Prostate gland (tissue), 2 donors: Measurements from ENCODE around the gene LCORL. TPM values are rescaled to one million over a fixed set of nuclear protein-coding genes. Genes with fewer than 3 reads are reported as not detected.

Source experiments
- DNase-seq: peaks from one replicate; pipeline ENCODE4 v3.0.0-alpha.2; 2019; ENCODE audit warnings: low spot score
- H3K27ac ChIP-seq, 2 donors: fragments of 200-600 bp; sonication (generic); 2 replicates each; pipeline ENCODE4 v1.5.1; 2017 to 2019
- H3K27me3 ChIP-seq: fragments of 200-600 bp; sonication (generic); replicated peaks from 2 replicates; pipeline ENCODE4 v1.5.1; 2019; ENCODE audit not compliant: insufficient read depth
- H3K36me3 ChIP-seq, 2 donors: fragments of 200-600 bp; sonication (generic); 1 replicate in 1 of 2; 2 replicates in 1 of 2; pipeline versions ENCODE4 v1.5.1 to v1.8.1; 2017 to 2019
- H3K4me1 ChIP-seq: fragments of 200-600 bp; sonication (generic); replicated peaks from 2 replicates; pipeline ENCODE4 v1.5.1; 2019
- H3K4me3 ChIP-seq, 2 donors: fragments of 200-600 bp; sonication (generic); 2 replicates each; pipeline ENCODE4 v1.5.1; 2017 to 2019
- H3K9me3 ChIP-seq: fragments of 200-600 bp; sonication (generic); 2 replicates; pipeline ENCODE4 v1.5.1; 2017
- POLR2A ChIP-seq: fragments of 450-650 bp; IDR thresholded peaks from one replicate; pipeline ENCODE4 v1.6.1; 2016; ENCODE audit warnings: antibody characterized with exemption, mild to moderate bottlenecking
- POLR2AphosphoS5 ChIP-seq: sonication (generic); formaldehyde crosslinking; IDR thresholded peaks from one replicate; pipeline ENCODE4 v1.6.1; 2017; ENCODE audit warnings: antibody characterized with exemption
- WGBS: methylation state at CpG from one replicate; pipeline ENCODE4 v1.1.5; 2018; 5-methylcytosine and 5-hydroxymethylcytosine counted together
- intact Hi-C: fragments of 100-400 bp; cut with DNase I; formaldehyde crosslinking; loops from one replicate; pipeline ENCODE4 v1.14.2; 2022
- total RNA-seq, 2 donors: library from RNA; depleted of rRNA; stranded (reverse); fragments of >200 nt; gene quantifications; one replicate each; pipeline ENCODE4 v1.1.0, GENCODE V29; 2016
- TF ChIP-seq, protein P1 (sequence below), 4 experiments: fragments of 200-600 bp in 2 of 4; fragments of 450-650 bp in 2 of 4; sonication (generic) in 2 of 4; IDR thresholded peaks; 1 replicate in 3 of 4; 2 replicates in 1 of 4; pipeline ENCODE4 v1.5.1; 2016 to 2019; ENCODE audit warnings: antibody characterized with exemption in 4 of 4, mild to moderate bottlenecking in 2 of 4, moderate library complexity in 2 of 4

The LCORL gene
- total RNA-seq, 2 donors from 2014 or later = 17.8 to 34.5 TPM

DNA sequence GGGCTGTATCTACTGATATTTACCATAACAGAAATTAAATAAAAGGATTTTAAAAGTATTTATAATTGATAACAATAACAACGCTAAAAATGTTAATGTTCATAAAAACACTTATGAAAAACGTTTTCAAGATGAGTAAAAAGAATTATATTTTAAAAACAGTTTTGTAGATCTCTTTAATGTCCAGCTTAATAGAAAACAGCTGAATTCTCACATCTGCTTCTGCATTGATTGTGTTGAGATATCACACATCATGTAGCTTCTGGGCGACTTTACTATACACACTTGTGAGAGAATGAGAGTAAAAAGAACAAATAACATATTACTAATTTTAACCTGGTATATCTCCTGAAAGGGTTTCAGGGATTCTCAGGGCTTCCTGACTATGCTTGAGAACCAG lies 127.1 kb downstream of the LCORL start:
- no peak for TF ChIP-seq POLR2A
- TF ChIP-seq, protein P1, sequence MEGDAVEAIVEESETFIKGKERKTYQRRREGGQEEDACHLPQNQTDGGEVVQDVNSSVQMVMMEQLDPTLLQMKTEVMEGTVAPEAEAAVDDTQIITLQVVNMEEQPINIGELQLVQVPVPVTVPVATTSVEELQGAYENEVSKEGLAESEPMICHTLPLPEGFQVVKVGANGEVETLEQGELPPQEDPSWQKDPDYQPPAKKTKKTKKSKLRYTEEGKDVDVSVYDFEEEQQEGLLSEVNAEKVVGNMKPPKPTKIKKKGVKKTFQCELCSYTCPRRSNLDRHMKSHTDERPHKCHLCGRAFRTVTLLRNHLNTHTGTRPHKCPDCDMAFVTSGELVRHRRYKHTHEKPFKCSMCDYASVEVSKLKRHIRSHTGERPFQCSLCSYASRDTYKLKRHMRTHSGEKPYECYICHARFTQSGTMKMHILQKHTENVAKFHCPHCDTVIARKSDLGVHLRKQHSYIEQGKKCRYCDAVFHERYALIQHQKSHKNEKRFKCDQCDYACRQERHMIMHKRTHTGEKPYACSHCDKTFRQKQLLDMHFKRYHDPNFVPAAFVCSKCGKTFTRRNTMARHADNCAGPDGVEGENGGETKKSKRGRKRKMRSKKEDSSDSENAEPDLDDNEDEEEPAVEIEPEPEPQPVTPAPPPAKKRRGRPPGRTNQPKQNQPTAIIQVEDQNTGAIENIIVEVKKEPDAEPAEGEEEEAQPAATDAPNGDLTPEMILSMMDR (IDR thresholded peaks at IDR 0.05) = no peak
- TF ChIP-seq POLR2AphosphoS5 = no peak

DNA sequence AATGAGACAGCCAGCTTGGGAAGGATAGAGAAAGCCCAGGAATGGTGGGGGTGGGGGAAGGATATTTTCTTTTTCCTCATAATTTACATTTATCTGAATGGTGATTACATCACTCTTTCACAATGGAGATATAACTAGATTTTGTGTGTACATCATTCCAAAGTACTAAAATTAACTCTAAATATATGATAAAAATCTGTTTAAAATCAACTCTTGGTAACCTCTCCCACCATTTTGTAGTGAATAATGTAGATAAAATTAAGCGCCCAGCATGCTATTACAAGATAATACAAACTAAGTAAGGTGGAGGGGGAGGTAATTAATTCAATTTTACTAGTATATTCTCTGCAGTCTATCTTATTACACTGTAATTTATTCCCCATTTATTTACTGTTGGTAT lies 131.9 kb downstream of the LCORL start:
- Histone ChIP-seq H3K36me3 (no peaks in the 10 kb centered on the region), H3K4me3 (no peak overlapping the region), H3K9me3 (no peaks in the 10 kb centered on the region), H3K27me3 (no peaks in the 10 kb centered on the region), H3K4me1 (no peaks in the 10 kb centered on the region), H3K27ac (no peak overlapping the region)
- intact Hi-C loops = no loop called here
- TF ChIP-seq POLR2A (no peak), POLR2AphosphoS5 (no peak)
- TF ChIP-seq, protein P1 (IDR thresholded peaks at IDR 0.05) = no peak
- no peak for DNase-seq
- 95% methylated on average over 1 of the region's 1 CpG for WGBS

More for the DNA sequence above, 127.1 kb downstream of the LCORL start:
- no peak overlapping the region for H3K27ac ChIP-seq
- no peaks in the 10 kb centered on the region for H3K4me1 ChIP-seq
- no peaks in the 10 kb centered on the region for H3K9me3 ChIP-seq
- 77% methylated on average over 3 of the region's 3 CpGs for WGBS
- DNase-seq = no peak
- intact Hi-C loops = no loop called here
- H3K36me3 ChIP-seq = no peaks in the 10 kb centered on the region
- H3K27me3 ChIP-seq = no peaks in the 10 kb centered on the region
- H3K4me3 ChIP-seq = no peak overlapping the region

DNA sequence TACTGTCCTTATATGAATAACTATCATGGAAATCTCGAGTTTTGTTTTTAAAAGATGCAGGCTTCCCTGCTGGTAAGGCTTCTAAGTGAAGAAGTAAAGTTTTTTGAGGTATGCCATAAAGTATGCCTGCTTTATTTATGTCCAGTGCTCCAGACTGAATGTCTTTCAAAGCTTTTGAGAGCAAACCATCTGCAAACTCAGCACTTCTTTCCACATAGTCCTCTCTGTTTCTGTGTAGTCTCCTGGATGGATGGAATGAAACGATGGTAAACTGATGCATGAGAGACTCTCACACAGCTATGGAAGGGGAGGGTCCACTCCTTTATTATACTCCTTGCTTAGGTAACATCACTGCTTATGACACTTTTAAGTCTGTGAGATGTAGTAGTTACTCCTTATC lies 137.0 kb downstream of the LCORL start:
- Histone ChIP-seq H3K4me1 (no peaks in the 10 kb centered on the region), H3K36me3 (no peaks in the 10 kb centered on the region), H3K4me3 (no peak overlapping the region), H3K9me3 (no peaks in the 10 kb centered on the region), H3K27me3 (no peaks in the 10 kb centered on the region), H3K27ac (no peak overlapping the region)
- TF ChIP-seq, protein P1 (IDR thresholded peaks at IDR 0.05) = no peak
- TF ChIP-seq POLR2A (no peak), POLR2AphosphoS5 (no peak)
- 99% methylated on average over 2 of the region's 2 CpGs for WGBS
- intact Hi-C loops = no loop called here
- DNase-seq = no peak

DNA sequence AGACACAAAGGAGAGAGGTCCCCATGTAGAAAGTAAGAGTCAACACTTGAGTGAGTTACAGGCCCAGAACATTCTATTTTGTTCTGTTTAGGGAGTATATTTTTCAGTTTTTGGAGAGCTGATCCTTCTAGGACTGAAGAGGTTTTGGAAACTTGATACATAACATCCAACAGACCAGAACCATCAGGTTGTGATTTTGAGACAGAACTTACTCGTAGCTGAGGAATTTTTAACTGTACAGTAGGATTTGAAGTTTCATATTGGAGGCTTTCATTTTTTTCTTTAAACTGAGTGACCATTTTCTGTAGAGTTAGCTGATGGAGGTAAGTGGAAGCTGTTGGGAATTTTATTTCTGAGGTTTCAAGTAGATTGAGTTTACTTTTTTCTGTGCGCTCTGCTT lies 137.5 kb downstream of the LCORL start:
- no peaks in the 10 kb centered on the region for H3K9me3 ChIP-seq
- intact Hi-C loops = no loop called here

DNA sequence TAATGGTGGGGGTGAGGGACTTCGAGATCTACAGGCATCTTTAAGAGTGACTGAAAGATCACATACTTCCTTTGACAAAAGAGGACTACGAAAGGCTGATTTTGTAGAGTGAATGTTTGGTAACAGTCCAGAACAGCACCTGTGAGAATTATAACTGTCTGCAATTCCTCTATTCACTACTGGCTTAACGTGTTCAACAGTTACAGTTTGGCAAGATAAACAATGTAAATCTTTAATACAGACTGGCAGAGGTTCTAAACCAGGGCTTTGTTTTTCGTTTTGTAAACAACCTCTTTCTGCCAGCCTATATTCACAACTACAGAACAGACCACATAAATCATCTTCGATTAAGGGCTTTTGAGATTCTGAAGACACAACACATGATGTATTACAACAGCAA lies 143.9 kb downstream of the LCORL start:
- Histone ChIP-seq H3K4me1 (no peaks in the 10 kb centered on the region), H3K4me3 (no peak overlapping the region), H3K27ac (no peak overlapping the region), H3K36me3 (no peaks in the 10 kb centered on the region), H3K9me3 (no peaks in the 10 kb centered on the region), H3K27me3 (no peaks in the 10 kb centered on the region)
- intact Hi-C loops = no loop called here
- 56% methylated on average over 5 of the region's 5 CpGs for WGBS
- TF ChIP-seq, protein P1 (IDR thresholded peaks at IDR 0.05) = no peak
- TF ChIP-seq POLR2AphosphoS5 = no peak
- TF ChIP-seq POLR2A = no peak
- no peak for DNase-seq

More for the DNA sequence above, 137.5 kb downstream of the LCORL start:
- Histone ChIP-seq H3K4me3 (no peak overlapping the region), H3K36me3 (no peaks in the 10 kb centered on the region), H3K4me1 (no peaks in the 10 kb centered on the region), H3K27me3 (no peaks in the 10 kb centered on the region), H3K27ac (no peak overlapping the region)
- WGBS = 88% methylated on average over 2 of the region's 2 CpGs
- TF ChIP-seq, protein P1 (IDR thresholded peaks at IDR 0.05) = no peak
- DNase-seq = no peak
